ENCODE measurements around the gene PRRX2.

Gene PRRX2

DNA sequence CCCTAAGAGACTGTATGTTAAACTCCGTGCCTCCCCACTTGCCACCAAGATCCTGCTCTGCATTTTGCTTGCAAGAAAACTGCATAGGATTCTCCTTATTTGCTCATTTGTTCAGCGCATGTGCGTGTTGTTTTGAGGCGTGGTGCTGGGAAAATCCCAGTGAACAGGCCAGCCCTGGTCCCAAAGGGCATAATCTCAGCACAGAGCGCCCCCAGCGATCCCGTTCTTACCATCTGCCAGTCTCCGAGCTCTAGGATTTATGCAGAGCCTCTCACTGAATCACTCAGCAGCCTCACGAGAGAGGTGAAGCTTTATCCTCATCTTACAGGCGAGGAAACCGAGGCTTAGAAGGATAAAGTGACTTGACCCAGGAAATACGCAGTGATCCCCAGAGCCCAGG is 11.5 kb downstream of the PRRX2 start:
- Histone ChIP-seq H3K4me2 (ENCODE audit: low read length) (no peak overlapping the region), H4K20me1 (ENCODE audit: insufficient read depth, low read length) (no peaks in the 10 kb centered on the region)

DNA sequence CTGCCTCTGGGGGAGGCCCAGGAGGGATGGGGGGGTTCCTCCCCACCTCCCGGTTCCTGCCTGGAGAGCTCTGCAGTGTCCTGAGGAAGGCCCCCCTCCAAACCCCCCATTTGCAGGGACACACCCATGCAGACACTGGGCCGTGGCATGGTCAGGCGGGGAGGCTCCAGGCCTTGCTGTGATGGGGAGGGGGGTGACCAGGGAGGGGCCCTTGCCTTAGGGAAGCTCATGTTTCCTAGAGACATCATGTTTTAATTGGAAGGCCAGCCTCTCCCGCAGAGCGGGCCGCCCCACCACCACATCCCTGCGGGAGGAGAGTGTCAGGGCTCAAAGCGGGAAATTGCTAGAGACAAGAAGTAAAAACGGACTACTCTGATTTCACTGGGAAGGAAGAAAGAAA is 12.0 kb downstream of the PRRX2 start:
- Histone ChIP-seq H3K4me1 (ENCODE audit: insufficient read depth, low read length, severe bottlenecking) (no peaks in the 10 kb centered on the region), H3K4me2 (ENCODE audit: low read length) (no peak overlapping the region)

More for the DNA sequence above, 11.5 kb downstream of the PRRX2 start:
- Histone ChIP-seq H3K27me3 (ENCODE audit: insufficient read depth, low read length) (peaks cover 7% of the 10 kb centered on the region; the same call in 1 of the 2 replicates), H2AFZ (ENCODE audit: low read length) (no peak overlapping the region), H3K4me3 (ENCODE audit: low read depth, low read length, poor library complexity, severe bottlenecking) (no peak overlapping the region), H3F3A (ENCODE audit: insufficient read depth, low read length) (no peaks in the 10 kb centered on the region), H3K36me3 (ENCODE audit: insufficient read depth, low read length) (no peaks in the 10 kb centered on the region), H3K9ac (ENCODE audit: low read length) (no peak overlapping the region), H3K9me2 (ENCODE audit: low read depth, low read length) (no peaks in the 10 kb centered on the region), H3K9me3 (ENCODE audit: low read length) (no peaks in the 10 kb centered on the region), H3K27ac (ENCODE audit: low read depth, low read length, poor library complexity, severe bottlenecking) (no peak overlapping the region), H3K4me1 (ENCODE audit: insufficient read depth, low read length, severe bottlenecking) (no peaks in the 10 kb centered on the region), H3K79me2 (ENCODE audit: insufficient read depth, low read length) (no peaks in the 10 kb centered on the region)
- TF ChIP-seq, protein P1, sequence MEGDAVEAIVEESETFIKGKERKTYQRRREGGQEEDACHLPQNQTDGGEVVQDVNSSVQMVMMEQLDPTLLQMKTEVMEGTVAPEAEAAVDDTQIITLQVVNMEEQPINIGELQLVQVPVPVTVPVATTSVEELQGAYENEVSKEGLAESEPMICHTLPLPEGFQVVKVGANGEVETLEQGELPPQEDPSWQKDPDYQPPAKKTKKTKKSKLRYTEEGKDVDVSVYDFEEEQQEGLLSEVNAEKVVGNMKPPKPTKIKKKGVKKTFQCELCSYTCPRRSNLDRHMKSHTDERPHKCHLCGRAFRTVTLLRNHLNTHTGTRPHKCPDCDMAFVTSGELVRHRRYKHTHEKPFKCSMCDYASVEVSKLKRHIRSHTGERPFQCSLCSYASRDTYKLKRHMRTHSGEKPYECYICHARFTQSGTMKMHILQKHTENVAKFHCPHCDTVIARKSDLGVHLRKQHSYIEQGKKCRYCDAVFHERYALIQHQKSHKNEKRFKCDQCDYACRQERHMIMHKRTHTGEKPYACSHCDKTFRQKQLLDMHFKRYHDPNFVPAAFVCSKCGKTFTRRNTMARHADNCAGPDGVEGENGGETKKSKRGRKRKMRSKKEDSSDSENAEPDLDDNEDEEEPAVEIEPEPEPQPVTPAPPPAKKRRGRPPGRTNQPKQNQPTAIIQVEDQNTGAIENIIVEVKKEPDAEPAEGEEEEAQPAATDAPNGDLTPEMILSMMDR (IDR thresholded peaks at IDR 0.05; ENCODE audit: low read length): no peak
- no peak for TF ChIP-seq EZH2 (IDR thresholded peaks at IDR 0.05; ENCODE audit: borderline replicate concordance, low read length)

DNA sequence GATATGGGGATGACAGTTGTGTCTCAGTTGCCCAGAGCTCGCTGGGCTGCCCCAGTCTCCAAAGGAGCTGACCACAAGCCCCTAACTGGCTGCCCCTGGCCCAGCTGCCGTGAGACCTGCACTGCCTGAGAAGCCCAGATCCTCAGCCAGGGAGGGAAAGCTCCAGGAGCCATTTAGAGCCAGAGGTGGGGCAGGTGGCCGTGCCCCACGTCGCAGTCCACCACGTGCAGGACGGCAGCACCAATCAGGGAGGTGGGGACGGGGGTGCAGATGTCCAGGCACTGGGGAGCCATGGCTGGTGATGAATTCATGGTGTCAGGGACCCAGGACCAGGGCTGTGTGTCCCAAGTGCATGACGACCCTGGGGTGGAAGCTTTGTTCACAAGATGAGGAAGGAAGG is 13.4 kb downstream of the PRRX2 start:
- no peaks in the 10 kb centered on the region for H3K79me2 ChIP-seq (ENCODE audit: insufficient read depth, low read length)
- H3K9me3 ChIP-seq (ENCODE audit: low read length): no peaks in the 10 kb centered on the region
- no peaks in the 10 kb centered on the region for H4K20me1 ChIP-seq (ENCODE audit: insufficient read depth, low read length)
- H3K27me3 ChIP-seq (ENCODE audit: insufficient read depth, low read length): peaks cover 7% of the 10 kb centered on the region; the same call in 1 of the 2 replicates
- H3K4me3 ChIP-seq (ENCODE audit: low read depth, low read length, poor library complexity, severe bottlenecking): no peak overlapping the region
- no peak overlapping the region for H3K4me2 ChIP-seq (ENCODE audit: low read length)
- no peaks in the 10 kb centered on the region for H3K36me3 ChIP-seq (ENCODE audit: insufficient read depth, low read length)
- TF ChIP-seq, protein P1 (IDR thresholded peaks at IDR 0.05; ENCODE audit: low read length): no peak
- TF ChIP-seq EZH2 (IDR thresholded peaks at IDR 0.05; ENCODE audit: borderline replicate concordance, low read length): no peak
- H3F3A ChIP-seq (ENCODE audit: insufficient read depth, low read length): no peaks in the 10 kb centered on the region
- no peaks in the 10 kb centered on the region for H3K9me2 ChIP-seq (ENCODE audit: low read depth, low read length)
- H2AFZ ChIP-seq (ENCODE audit: low read length): no peak overlapping the region
- H3K27ac ChIP-seq (ENCODE audit: low read depth, low read length, poor library complexity, severe bottlenecking): no peak overlapping the region
- H3K4me1 ChIP-seq (ENCODE audit: insufficient read depth, low read length, severe bottlenecking): no peaks in the 10 kb centered on the region
- no peak overlapping the region for H3K9ac ChIP-seq (ENCODE audit: low read length)

More for the DNA sequence above, 12.0 kb downstream of the PRRX2 start:
- Histone ChIP-seq H4K20me1 (ENCODE audit: insufficient read depth, low read length) (no peaks in the 10 kb centered on the region), H2AFZ (ENCODE audit: low read length) (no peak overlapping the region), H3K27me3 (ENCODE audit: insufficient read depth, low read length) (peaks cover 7% of the 10 kb centered on the region; the same call in 1 of the 2 replicates), H3K9ac (ENCODE audit: low read length) (no peak overlapping the region), H3K27ac (ENCODE audit: low read depth, low read length, poor library complexity, severe bottlenecking) (no peak overlapping the region), H3K36me3 (ENCODE audit: insufficient read depth, low read length) (no peaks in the 10 kb centered on the region), H3K4me3 (ENCODE audit: low read depth, low read length, poor library complexity, severe bottlenecking) (no peak overlapping the region), H3K9me2 (ENCODE audit: low read depth, low read length) (no peaks in the 10 kb centered on the region), H3K79me2 (ENCODE audit: insufficient read depth, low read length) (no peaks in the 10 kb centered on the region), H3F3A (ENCODE audit: insufficient read depth, low read length) (no peaks in the 10 kb centered on the region), H3K9me3 (ENCODE audit: low read length) (no peaks in the 10 kb centered on the region)
- TF ChIP-seq EZH2 (IDR thresholded peaks at IDR 0.05; ENCODE audit: borderline replicate concordance, low read length): no peak
- TF ChIP-seq, protein P1 (IDR thresholded peaks at IDR 0.05; ENCODE audit: low read length): no peak

Measured in OCI-LY1 (cell line).